ENCODE data around the gene OXCT1.

Gene OXCT1

GRCh38 chr5:41869724-41870626, at the start of gene OXCT1:
OXCT1 (minus strand) TSS chr5:41870425; CDS start chr5:41870358, 67 bp downstream.
- DNase-seq = peak; percentile 93 to 94

GRCh38 chr5:41918105-41918504, 47.9 kb upstream of the OXCT1 start:
- DNase-seq = no peak

- no peak for DNase-seq
Measured at GRCh38 chr5:41908374-41909079, 38.3 kb upstream of the OXCT1 start.

- no peak for DNase-seq
Measured at GRCh38 chr5:41906151-41906550, 35.9 kb upstream of the OXCT1 start.

- DNase-seq = peak; percentile 98 to 99
Measured at GRCh38 chr5:41903892-41904799, 33.9 kb upstream of the OXCT1 start, which contains the start of gene RIMOC1. RIMOC1 (plus strand) TSS chr5:41904344; CDS start chr5:41904368, 24 bp downstream.

- DNase-seq = no peak
Measured at GRCh38 chr5:41903382-41903891, 33.2 kb upstream of the OXCT1 start.

GRCh38 chr5:41896230-41896629, 26.0 kb upstream of the OXCT1 start:
- DNase-seq = no peak

GRCh38 chr5:41893074-41893851, 23.0 kb upstream of the OXCT1 start:
- no peak for DNase-seq

GRCh38 chr5:41892031-41892430, 21.8 kb upstream of the OXCT1 start:
- no peak for DNase-seq

- DNase-seq = no peak
Measured at GRCh38 chr5:41891066-41891707, 21.0 kb upstream of the OXCT1 start.

- DNase-seq = no peak
Measured at GRCh38 chr5:41885286-41885685, 15.1 kb upstream of the OXCT1 start.

GRCh38 chr5:41883936-41884335, 13.7 kb upstream of the OXCT1 start:
- no peak for DNase-seq

- DNase-seq = no peak
Measured at GRCh38 chr5:41883243-41883642, 13.0 kb upstream of the OXCT1 start.

GRCh38 chr5:41882765-41883164, 12.5 kb upstream of the OXCT1 start:
- DNase-seq = no peak

- DNase-seq = no peak
Measured at GRCh38 chr5:41878643-41879478, 8.6 kb upstream of the OXCT1 start.

GRCh38 chr5:41878173-41878572, 7.9 kb upstream of the OXCT1 start:
- DNase-seq = no peak

GRCh38 chr5:41877408-41877807, 7.2 kb upstream of the OXCT1 start:
- DNase-seq = no peak

GRCh38 chr5:41876678-41877077, 6.5 kb upstream of the OXCT1 start:
- DNase-seq = no peak

- no peak for DNase-seq
Measured at GRCh38 chr5:41875121-41875520, 4.9 kb upstream of the OXCT1 start.

- no peak for DNase-seq
Measured at GRCh38 chr5:41874512-41875060, 4.4 kb upstream of the OXCT1 start.

Measured in activated T-cell treated with anti-CD3 and anti-CD28 coated beads, Interleukin-2, amount 50 U/mL, for 48 hours (primary cell).